MM.1S (cell line): Measurements from ENCODE around the gene FAIM2.

Experiments
- CTCF ChIP-seq: fragments of 300-600 bp; sonication (generic); IDR thresholded peaks from 2 replicates; pipeline ENCODE4 v1.5.1; 2016; ENCODE audit warnings: antibody characterized with exemption, low read length, mixed read lengths
- EZH2 ChIP-seq: fragments of 300-600 bp; sonication (generic); optimal IDR thresholded peaks from 2 replicates; pipeline ENCODE3; 2017; ENCODE audit warnings: low read depth, mild to moderate bottlenecking, antibody characterized with exemption, low read length, mixed read lengths

GRCh38 chr12:49917788-49918173, 14.1 kb upstream of the FAIM2 start:
- TF ChIP-seq EZH2 (no peak), CTCF (no peak)
